Endometrial microvascular endothelial cells (primary cell): ENCODE results near the gene VAT1L. TPM values are rescaled to one million over a fixed set of nuclear protein-coding genes. Genes with fewer than 3 reads are reported as not detected.
"Not testable (repeated sequence)": the region's sequence is repeated elsewhere in the genome, so short reads cannot be mapped to it uniquely, and the experiment has no call there.

Experiments used
- in situ Hi-C: cut with HindIII; loops from 2 replicates; pipeline ENCODE4 v1.10.0; 2017; ENCODE audit warnings: low sequenced_read_pairs, low pct_unique_long_range_greater_than_20kb; ENCODE audit errors: inconsistent ontology term
- total RNA-seq: library from RNA; depleted of rRNA; stranded (reverse); fragments of >200 nt; gene quantifications from one replicate; pipeline ENCODE4 v1.2.3, GENCODE V29; 2015; ENCODE audit errors: inconsistent ontology term

Gene VAT1L
- total RNA-seq, 1 donor from 2014 or later: 9.8 TPM

DNA sequence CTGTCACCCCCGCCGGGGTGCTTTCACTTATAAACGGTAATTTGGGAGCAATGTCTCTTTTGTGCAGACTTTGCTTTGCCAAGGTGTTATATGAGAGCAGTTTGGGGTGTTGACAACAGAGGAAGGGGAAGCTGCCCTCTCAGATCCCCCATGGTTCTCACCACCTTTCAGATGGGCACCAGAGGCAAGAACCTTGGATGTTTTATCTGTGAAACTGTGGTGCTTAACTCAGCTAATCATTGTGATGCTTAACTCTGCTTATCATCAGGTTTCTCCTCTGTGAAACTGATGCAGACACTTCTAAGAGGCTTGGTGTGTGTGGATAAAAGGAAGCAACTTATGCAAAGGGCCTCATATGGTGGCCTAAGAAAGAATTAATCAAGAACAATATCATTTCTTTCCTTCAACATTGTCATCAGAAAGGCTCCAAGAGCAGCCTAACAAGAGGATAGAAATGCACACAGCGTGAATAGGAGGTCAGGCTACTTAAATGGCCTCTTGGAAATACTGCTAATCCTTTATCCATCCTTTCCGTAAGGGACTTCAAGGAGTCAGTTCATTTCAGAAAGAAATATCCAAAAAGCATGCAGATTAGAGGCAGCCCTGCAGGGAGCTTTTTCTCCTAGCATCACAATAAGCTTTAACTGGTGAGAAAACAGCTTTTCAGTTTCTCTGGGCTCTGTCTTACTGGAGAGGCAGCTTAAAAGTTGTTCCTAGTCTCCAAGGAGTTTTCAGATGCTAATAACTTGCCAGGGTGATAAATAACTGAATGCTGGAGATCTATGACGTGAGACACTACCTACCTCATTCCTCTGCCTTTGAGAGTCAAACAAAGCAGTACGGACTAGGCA, 178.9 kb downstream of the VAT1L start:
- in situ Hi-C loops: no loop called here

DNA sequence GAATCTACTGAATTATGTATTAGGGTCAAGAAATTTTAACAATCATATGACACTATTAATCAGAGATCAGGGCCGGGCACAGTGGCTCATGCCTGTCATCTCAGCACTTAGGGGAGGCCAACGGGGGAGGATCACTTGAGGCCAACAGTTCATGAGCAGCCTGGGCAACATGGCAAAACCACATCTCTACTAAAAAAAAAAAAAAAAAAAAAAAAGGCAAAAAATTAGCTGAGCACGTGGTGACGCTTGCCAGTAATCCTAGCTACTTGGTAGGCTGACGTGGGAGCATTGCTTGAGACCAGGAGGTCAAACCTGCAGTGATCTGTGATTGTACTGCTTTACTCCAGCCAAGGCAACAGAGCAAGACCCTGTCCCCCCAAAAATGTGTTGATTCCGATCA, 181.5 kb downstream of the VAT1L start:
- in situ Hi-C loops: no loop called here

DNA sequence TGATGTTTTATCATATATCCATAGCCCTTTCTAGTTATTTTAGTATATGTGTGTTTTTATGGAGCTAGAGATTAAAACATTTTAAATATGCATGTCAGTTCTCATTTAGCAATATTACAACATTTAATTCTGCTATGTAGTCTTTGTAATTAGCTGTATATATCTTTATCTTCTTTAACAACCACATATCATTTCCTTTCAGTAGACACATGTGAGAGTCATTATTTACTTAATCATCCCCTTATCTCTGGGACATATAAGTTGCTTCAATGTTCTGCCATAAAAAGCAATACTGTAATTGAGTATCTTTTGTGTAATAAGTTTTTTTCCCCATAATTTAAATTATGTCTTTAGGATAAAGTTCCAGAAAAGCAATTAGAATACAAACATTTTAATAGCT, 182.0 kb downstream of the VAT1L start:
- in situ Hi-C loops: no loop called here

DNA sequence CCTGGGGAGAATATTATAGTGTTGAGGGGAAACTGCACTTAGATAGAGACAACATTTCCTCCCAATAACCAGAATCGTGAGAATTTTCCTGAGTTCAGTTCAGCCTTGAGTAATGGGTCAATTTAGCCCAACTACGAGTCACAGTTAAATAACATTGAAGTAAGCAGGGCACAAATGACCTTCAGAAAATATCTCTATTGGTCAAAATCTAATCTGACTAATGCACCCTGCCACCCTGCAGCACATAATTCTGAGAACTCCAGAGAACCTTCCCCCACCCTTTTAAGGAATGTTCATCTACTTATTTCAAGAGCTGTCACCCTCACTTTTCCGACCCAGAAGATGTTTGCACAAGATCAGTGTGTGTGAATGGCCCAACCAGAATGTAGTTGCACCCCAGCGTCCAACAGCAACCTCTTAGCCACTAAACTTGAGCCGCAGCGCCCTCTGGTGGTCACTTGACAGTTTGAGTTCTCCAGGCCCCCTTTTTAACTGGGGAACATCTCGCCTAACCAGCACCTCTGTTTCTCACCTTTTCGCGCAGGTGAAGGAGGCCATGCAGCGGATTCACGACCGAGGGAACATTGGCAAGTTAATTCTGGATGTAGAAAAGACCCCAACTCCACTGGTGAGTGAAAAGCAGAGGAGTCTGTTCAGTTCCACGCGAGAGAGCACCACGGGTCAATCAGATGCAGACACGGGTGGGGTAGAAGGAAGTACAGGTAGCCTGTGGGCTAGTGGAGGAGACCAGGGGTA, 183.1 kb downstream of the VAT1L start:
- in situ Hi-C loops: no loop called here

DNA sequence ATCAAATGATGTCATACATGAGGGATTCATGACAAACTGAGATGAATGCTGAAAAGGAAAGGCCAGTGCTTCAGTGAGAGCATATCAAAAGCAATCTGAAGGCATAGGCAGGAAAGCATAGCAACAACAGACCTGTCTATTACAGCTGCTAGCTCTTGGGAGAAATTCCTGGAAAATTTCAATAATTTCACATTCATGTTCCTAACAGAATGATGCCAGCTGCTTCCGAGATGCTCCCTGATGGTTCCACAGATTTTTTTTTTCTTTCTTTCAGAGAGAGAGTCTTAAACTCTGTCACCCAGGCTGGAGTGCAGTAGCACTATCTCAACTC, 183.7 kb downstream of the VAT1L start:
- in situ Hi-C loops: no loop called here

DNA sequence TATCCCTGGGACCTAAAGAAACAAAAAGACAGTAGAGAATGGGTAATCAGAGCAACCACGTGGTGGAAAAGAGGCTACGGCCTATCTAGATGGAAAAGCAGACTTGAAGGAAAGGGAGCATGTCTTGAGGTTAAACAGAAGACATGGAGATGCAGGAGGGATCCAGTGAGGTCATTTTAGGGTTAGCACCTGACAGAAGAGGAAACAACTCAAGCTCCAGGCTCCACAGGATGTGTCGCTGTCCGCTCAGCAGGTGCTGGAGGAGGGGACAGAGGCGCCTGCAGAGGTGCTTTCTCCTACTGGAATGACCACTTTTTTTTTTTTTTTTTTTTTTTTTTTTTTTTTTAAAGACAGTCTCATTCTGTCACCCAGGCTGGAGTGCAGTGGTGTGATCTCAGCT, 186.5 kb downstream of the VAT1L start:
- in situ Hi-C loops: no loop called here

DNA sequence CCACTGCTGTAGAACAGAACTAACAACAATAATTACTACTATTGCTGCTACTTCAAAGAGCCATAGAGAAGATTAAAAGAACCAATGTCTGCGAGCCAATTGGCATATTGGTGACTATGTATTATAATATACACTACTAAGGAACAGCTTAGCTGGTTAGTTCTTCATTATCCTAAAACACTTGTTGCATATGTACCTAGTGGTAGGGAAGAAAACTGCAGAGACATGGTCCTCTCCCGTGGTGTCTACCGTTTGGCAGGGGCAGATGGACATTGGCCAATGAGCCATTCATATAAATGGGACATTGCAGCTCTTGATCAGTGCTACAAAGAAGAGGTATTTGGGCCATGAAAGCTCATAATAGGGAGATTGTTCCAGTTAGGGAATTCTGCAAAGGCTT, 187.6 kb downstream of the VAT1L start:
- in situ Hi-C loops: no loop called here

DNA sequence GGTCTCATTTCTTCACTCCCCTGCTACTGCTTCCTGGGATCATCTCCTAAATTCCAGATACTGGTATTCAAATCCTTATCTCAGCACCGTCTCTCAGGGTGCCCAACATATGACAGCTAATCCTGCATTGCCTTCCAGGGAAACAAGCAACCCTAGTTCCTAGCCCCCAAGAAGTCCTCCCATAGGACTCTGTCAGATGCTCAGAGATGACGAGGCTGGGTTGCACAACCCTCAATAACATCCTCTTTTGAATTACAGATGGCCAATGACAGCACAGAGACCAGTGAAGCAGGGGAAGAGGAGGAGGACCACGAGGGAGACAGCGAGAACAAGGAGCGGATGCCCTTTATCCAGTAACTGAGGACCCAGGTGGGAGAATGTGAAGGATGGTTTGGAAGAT, 189.0 kb downstream of the VAT1L start:
- in situ Hi-C loops: no loop called here

DNA sequence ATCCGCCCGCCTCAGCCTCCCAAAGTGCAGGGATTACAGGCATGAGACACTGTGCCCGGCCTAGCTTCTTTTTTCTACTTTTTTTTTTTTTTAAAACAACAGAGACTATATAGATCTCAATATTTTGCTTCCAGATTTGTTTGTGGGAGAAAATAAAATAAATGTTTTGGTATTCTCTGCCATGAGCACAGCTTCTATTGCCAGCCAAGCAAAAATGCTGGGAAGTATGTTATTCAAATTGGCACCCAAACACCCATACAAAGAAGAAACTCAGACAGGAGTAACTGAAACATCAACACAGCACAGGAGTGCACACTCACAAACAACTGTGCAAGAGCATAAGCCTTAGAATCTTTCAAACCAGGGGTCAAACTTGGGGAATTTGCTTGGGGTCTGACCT, 196.7 kb downstream of the VAT1L start:
- in situ Hi-C loops: no loop called here

DNA sequence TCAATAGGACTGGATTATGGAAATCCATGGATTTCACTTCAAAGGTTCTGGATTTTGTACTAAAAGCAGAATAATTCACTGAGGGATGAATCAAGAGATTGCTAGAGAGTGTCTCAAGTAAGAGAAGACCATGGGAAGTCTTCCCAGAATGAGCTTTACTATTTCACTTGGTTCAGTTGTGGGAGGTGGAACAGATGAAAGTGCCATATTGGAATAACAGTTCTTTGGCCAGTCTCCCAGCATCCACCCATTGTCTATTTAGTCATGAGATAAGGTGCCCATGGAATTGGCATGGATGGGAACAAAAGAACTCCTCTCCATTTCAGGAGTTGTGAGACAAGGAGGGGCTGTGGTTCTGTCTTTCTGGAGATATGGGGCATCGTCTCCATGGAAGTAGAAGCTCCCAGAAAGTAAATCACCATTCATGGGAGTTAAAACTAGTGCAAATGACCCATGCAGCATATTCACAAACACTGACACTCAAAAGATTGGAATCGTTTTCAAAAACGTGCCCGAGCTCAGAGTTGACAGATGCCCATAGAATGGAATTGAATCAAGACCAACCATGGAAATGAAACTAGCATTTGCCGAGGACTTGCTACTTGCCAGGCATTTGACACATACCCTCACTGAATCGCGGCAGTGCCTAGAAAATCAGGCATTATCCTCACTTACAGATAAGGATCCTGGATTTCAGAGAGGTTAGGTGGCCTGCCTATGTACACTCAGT, 197.8 kb downstream of the VAT1L start:
- in situ Hi-C loops: no loop called here

DNA sequence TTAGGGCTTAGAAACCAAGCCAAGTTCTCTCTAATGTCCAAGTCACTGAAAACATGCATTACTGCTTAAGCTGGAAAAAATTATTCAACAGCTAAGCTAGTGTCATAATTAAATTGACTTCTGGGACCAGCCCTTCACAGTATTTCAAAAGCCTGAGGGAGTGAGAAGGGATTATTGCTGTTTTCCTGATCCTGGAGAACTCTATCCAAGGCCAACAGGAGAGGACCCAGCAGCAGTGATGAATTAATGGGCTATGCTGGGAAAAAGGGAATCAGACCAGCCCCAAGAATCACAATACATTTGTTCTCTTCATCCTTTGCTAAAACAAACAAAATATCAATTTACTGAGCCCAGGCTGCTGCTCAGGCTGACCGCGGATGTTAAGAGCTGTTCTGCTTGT, 199.4 kb downstream of the VAT1L start:
- in situ Hi-C loops: no loop called here

DNA sequence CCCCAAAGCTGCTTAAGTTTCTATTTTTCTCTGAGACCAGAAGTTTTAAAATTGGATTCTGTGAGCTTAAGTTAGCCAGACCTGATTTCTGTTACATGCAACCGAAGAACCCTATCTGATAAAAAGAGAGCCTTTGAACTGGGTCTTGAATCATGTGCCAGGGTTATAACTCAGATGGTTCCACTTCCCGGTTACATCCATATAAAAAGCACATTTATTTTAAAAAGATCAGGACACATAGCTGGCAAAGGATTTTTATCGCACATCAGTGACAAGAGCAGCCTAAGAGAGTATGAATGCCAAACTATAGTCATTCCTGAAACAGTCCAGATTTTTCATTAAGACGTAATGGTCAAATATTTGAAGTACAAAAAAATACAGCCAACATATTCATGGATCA, 201.5 kb downstream of the VAT1L start:
- in situ Hi-C loops: no loop called here

DNA sequence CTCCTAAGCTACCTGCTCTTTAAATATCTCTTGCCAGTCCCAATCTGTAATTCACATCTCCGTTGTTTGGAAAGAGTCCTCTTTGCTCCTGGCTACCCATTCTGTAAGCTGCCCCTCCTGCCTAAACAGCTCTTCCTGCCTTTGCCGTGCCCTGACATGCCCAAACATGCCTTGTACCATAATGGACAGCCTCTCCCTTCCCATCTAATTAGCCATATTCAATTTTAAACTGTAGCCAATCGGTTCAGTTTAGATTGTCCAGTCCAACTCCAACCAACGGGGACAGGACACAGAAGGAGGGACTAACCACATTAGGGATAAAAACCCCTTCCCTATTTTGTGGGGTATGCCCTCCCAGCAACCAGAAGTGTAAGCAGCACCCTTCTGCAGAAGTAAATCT, 203.3 kb downstream of the VAT1L start:
- in situ Hi-C loops: no loop called here

DNA sequence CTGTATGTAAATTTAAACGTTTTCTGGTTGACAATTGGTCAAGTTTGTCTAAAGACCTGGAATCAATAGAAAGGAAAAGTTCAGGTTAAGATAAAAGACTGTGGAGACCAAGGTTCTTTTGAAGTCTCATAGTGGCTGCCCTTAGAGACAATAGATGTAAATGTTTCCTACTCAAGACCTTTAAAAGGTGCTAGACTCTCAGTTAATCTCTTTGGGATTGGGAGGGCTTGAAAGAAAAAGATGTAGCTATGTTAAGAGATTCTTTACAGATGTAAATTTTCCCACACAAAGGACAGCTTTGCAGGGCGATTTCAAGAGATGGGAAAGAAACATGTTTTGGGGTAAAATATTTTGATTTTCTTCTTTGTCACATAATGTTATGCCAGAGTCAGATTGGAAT, 204.0 kb downstream of the VAT1L start:
- in situ Hi-C loops: not testable (repeated sequence)

DNA sequence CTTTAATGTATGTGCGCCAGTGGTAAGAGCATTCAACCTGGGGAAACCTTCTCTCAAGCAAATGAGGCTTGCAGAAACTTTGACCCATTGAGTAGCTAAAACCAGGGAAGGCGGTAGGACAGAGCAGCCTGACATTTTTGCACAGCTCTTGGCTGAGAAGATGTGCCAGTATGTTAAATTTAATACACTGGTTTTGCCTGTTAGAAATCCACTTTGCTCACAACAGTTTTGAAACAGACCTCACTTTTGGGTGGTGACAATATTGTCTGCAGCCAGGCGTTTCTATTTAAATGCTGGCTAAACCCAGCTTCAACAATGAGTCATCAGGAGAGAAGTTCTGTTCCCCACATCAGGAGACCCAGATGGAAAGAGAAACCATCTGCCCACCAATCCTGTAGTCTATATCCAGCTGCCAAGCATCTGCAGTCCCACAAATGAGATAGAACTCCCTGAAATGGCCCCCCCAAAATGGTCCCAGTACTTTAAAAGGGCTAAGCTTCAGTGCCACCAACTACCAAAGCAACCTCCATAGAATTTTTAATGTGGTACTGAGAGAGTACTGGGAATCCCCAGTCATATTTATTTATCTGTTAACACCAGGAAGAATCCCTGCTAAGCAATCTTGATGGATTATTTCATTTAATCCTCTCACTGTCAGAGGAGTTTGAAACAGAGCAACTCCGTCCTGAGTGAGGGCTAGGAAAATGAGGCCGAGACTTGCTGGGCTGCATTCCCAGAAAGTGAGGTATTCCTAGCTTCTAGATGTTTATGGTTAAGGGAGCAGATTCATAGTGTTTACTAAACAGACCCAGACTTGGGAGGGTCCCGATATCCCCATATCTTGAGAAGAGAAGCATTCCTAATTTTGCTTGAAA, 205.0 kb downstream of the VAT1L start:
- in situ Hi-C loops: no loop called here

DNA sequence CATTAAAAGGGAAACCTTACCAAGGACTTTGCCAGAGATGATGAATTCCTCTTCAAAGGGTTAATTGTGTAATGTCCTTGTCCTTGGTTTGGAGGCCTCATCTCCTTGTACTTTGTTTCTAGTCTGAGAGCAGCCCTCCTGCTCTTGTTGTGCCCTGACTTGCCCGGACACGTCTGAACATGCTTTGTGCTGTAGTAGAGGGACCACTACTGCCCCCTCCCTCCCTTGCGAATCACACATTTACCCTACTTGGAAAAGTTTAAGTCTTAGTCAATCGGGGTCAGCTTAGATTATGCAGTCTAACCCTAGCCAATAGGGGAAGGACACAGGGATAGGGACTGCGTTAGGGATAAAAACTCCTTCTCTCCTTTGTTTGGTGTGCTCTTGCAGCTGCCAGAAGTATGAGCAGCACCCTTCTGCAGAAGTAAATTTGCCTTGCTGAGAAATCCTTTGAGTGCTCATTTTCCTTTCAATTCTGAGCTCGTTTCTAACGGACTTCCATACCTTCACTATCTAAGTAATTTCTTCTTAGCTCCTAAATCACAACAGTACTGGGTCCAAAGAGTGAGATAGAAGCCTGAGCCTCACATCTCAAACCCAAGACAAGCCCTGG, 207.6 kb downstream of the VAT1L start:
- in situ Hi-C loops: no loop called here

DNA sequence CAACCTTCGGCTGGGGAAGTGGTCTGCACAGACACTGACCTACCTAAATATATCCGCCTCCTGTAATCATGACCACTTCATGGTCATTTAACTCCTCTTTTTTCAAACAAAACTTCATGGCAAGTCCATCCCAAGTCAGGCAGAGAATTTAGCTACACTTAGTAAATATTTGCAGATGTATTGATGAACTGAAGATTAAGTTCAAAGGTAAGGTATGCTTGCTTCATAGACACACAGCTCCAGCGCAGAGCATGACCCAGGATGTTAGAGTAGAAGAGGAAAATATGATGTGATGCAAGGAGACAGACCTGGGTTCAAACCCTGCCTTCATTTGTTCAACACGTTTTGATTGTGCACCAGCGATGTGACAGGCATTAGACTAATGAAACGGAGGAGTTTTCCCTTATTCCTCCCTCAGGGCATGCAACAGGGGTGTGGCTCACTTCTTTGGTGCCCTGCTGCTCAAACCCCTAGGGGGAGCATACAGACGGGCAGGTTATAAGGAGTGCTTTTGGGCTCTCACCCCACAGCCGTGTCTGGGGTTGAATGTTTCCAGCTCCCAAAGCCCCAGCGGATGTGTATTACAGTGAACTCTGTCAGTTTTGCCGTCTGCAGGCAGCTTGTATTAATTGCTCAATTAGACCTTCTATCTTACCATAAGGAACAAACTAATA, 210.1 kb downstream of the VAT1L start:
- in situ Hi-C loops: no loop called here

DNA sequence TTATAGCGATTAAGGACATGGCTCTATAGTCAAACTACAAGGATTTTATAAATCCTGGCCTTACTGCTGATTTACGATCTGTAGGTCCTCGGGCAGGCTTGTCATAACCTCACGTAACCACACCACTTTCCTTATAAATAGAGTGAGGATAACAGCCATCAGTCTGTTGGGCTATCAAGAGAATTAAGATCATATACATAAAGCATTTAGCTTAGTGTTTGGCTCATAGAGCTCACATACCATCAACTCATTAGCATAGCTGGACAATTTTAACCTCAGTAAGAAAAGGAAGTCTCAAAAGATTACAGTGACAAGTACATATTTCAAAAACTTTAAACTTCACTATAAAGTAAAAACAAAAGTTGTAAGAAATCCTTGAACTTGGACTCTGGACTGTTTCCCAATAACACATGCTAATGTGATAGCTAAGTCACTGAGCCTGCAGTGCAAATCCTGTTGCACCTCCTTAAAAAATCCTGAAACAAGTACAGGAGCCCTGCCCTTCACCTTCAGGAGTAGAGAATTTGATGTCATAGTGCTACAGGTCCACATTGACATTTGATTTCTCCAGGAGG, 213.2 kb downstream of the VAT1L start:
- in situ Hi-C loops: no loop called here
